ENCODE measurements around the gene MYADML2. TPM values are rescaled to one million over a fixed set of nuclear protein-coding genes. Genes with fewer than 3 reads are reported as not detected.
"Not testable (repeated sequence)": the region's sequence is repeated elsewhere in the genome, so short reads cannot be mapped to it uniquely, and the experiment has no call there.

MYADML2 gene
- total RNA-seq, 1 donor from 2014 or later: 3.7 TPM

DNA sequence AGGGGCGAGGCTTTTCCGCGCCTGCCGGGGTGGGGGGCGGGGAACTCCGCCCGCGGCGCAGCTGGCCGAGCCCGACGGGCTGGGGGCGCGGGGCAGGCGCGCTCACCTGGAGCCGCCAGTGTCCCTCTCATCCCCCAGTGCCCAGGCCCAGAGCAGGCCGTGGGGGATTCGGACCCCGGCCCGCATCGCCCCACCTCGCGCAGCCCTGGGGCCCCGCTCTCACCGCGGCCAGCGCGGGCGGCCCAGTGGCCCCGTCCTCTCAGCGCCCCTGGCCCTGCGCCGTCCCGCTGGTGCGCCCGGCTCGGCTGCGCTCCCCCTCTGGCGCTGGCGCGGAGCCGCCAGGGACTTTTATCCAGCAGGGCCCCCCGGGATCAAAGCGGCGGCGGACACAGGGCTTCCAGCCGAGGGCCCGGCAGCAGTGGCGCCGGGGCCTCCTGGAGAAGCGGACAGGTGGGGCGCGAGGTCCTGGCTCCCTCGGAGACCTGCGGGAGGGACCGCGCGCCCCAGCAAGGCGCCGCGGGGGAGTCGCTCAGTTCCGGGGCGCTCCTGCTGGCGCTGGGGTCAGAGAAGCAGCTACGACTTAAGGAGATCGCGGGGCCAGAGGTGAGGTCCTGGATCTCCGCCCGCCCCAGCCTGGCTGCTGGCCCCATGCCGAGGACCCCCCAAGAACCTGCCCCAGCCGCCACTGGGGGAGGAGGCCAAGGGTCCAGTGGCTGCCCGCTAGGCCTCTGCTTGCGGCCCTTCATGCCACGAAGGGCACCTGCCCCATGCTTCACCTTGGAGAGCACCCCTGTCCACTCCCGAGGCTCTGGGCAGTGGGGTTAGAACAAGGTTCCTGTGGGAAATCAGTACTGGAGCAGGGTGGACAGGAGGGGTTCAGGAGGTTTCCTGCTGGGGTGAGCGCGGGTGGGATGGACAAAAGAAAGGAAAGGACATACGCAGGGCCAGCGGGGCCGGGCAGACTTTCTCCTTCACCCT lies 14.8 kb upstream of the MYADML2 start:
- no peak for DNase-seq (ENCODE audit: missing footprints)
- ATAC-seq: no peak
- intact Hi-C loops (cut with DNase I): no loop called here

DNA sequence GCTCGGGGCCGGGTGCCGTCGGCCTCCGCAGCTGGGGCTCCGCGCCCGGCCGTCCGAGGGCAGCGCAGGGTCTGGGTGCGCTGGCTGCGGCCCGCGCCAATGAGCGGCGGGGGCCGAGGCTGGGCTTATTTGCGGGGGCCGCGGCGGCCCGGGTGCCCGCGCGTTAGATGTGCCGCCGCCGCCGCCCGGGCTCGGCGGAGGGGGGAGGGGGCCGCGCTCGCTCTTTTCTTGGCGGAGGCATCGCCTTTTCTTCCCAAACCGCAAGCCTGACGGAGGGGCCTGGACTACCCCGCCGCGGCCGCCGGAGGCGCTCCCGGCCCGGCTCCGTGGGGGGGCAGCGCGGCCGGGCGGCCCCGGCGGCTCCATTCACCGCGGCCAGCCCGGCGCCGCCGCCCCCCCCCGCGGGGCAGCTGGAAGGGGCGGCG lies 14.1 kb upstream of the MYADML2 start, which contains the start of gene NOTUM:
Gene NOTUM, minus strand, starts transcription at position 101 of the 425 bp plus-strand sequence. CDS start 278 bp downstream, outside the sequence.
- ATAC-seq: no peak
- intact Hi-C loops (cut with DNase I): no loop called here
- no peak for DNase-seq (ENCODE audit: missing footprints)

- intact Hi-C loops (cut with DNase I): no loop called here
- ATAC-seq (no peak), DNase-seq (ENCODE audit: missing footprints) (no peak)
These were observed 13.3 kb upstream of the MYADML2 start for GRCh38 chr17:81960130-81960958.

DNA sequence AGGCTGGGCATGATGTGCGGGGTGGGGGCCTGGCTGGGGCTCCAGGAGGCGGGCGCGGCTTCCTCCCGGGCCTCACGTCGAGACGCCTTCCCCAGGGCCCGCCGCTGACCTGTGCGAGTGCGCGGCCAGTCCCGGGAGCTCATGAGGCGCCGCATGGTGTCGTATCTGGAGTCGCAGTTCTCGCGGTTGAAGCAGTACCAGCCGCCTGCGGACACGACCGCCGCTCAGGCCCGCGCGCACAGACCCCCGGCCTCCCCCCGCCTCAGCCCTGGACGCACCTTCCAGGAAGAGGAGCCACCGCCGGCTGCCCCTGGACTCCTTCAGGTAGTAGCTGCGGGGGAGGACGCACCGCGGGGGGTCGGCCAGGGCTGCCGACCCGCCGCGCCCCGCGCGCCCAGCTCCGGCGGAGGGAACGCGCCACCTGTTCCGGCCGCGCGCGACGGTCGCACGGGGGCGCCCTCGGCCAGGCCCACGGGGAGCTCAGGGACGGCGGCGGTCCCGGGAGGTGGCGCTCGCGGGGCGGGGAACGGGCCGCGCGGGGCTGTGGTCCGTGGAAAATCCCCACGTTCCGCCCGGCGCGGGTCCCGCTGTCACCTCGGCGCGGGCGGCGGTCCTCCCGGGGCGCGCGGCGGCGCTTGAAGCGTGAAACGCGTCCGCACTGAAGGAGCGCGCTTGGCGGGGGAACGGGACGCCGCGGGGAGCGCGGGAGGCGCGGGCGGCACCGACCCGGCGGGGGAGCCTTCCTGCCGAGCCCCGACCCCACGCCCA lies 12.5 kb upstream of the MYADML2 start:
- intact Hi-C loops (cut with DNase I): loop anchor here (1.0 to 5.0 kb wide), 2 partner anchors 62 to 193 kb away; no protein-coding TSS in a partner anchor
- ATAC-seq (peak; percentile 90), DNase-seq (ENCODE audit: missing footprints) (peak; percentile 92)

- intact Hi-C loops (cut with DNase I): loop anchor here (1.0 to 5.0 kb wide), 2 partner anchors 63 to 194 kb away; no protein-coding TSS in a partner anchor
- no peak for DNase-seq (ENCODE audit: missing footprints)
- ATAC-seq: no peak
These were observed 11.8 kb upstream of the MYADML2 start for GRCh38 chr17:81958633-81959342.

- ATAC-seq (no peak), DNase-seq (ENCODE audit: missing footprints) (no peak)
- intact Hi-C loops (cut with DNase I): loop anchor here (5.0 kb wide), 1 partner anchor 194 kb away; no protein-coding TSS in a partner anchor
These were observed 10.8 kb upstream of the MYADML2 start for GRCh38 chr17:81957691-81958432.

- intact Hi-C loops (cut with DNase I): loop anchor here (5.0 kb wide), 1 partner anchor 195 kb away; no protein-coding TSS in a partner anchor
- no peak for DNase-seq (ENCODE audit: missing footprints)
- ATAC-seq: no peak
These were observed 9.9 kb upstream of the MYADML2 start for GRCh38 chr17:81956607-81957589.

- ATAC-seq (no peak), DNase-seq (ENCODE audit: missing footprints) (no peak)
- intact Hi-C loops (cut with DNase I): loop anchor here (5.0 kb wide), 1 partner anchor 196 kb away; no protein-coding TSS in a partner anchor
These were observed 8.9 kb upstream of the MYADML2 start for GRCh38 chr17:81955756-81956544.

- ATAC-seq (no peak), DNase-seq (ENCODE audit: missing footprints) (no peak)
- intact Hi-C loops (cut with DNase I): loop anchor here (5.0 kb wide), 1 partner anchor 197 kb away; no protein-coding TSS in a partner anchor
These were observed 8.1 kb upstream of the MYADML2 start for GRCh38 chr17:81955058-81955681.

DNA sequence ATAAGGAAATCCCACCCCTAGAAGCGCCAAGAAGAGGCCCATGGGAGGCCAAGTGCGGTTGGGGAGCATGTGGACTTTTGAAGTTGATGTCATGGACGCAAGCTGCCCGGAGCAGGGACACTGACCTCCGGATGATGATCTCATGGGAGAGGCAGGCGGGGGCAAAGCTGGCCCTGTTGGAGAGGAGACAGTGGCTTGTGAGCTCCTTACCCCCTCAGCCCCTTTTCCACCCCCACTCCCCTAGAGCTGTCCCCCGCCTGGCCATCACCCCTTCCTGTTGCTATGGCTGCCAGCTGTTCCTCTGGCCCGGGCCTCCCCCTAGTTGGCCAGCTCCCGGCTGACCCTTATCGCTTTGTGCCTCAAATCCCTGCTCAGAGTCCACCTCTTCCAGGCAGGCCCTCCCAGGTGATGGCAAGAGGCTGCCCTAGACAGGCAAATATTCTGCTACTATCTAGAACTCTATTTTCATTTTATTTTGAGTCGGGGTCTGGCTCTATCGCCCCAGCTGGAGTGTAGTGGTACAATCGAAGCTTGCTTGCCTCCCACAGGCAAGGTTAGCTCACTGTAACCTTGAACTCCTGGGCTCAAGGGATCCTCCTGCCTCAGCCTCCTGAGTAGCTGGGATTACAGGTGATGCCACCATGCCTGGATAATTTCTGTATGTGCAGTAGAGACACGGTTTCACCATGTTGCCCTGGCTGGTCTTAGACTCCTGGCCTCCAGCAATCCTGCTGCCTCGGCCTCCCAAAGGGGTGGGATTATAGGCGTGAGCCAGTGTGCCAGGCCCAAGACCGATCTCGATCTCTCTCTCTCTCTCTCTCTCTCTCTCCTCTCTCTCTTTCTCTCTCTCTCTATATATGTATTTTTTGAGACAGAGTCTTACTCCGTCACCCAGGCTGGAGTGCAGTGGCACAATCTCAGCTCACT lies 7.4 kb upstream of the MYADML2 start:
- DNase-seq (ENCODE audit: missing footprints): no peak
- ATAC-seq: no peak
- intact Hi-C loops (cut with DNase I): loop anchor here (5.0 kb wide), 1 partner anchor 198 kb away; no protein-coding TSS in a partner anchor

- DNase-seq (ENCODE audit: missing footprints); ATAC-seq; intact Hi-C loops (cut with DNase I): not testable (repeated sequence)
These were observed 6.4 kb upstream of the MYADML2 start for GRCh38 chr17:81953443-81953842.

GRCh38 chr17:81952792-81953228 lies 5.8 kb upstream of the MYADML2 start:
- no peak for DNase-seq (ENCODE audit: missing footprints)
- intact Hi-C loops (cut with DNase I): no loop called here
- no peak for ATAC-seq
